Adrenal gland (tissue), 12 donors: ENCODE results near the gene ISCA2. TPM values are rescaled to one million over a fixed set of nuclear protein-coding genes. Genes with fewer than 3 reads are reported as not detected.

Experiments
- DNase-seq, 7 donors: peaks; one replicate each; pipeline ENCODE4 v3.0.0-alpha.2; 2019 to 2020
- H3K27ac ChIP-seq, 5 donors: fragments of 200-600 bp; sonication (generic) in 4 of 5; 1 replicate in 3 of 5; 2 replicates in 2 of 5; pipeline versions ENCODE4 v1.5.1 to v1.8.0; 2016 to 2020; ENCODE audit warnings: mild to moderate bottlenecking in 1 of 5
- H3K27me3 ChIP-seq: fragments of 200-600 bp; 2 replicates; pipeline ENCODE4 v1.8.0; 2021
- H3K36me3 ChIP-seq, 2 donors: fragments of 200-600 bp; replicated peaks in 1 of 2; 1 replicate in 1 of 2; 2 replicates in 1 of 2; pipeline versions ENCODE4 v1.5.1 to v1.8.0; 2018 to 2022
- H3K4me1 ChIP-seq, 2 donors: fragments of 200-600 bp; replicated peaks in 1 of 2; 1 replicate in 1 of 2; 2 replicates in 1 of 2; pipeline versions ENCODE4 v1.5.1 to v1.8.0; 2018 to 2021
- H3K4me3 ChIP-seq, 4 donors: fragments of 200-600 bp; sonication (generic) in 3 of 4; one replicate each; pipeline ENCODE4 v1.5.1; 2016 to 2018
- H3K9me3 ChIP-seq, 3 donors: fragments of 200-600 bp; sonication (generic) in 1 of 3; replicated peaks in 1 of 3; 1 replicate in 2 of 3; 2 replicates in 1 of 3; pipeline versions ENCODE4 v1.5.1 to v1.8.0; 2016 to 2021
- CTCF ChIP-seq, 6 experiments: fragments of 450-650 bp in 4 of 6; fragments of 200-600 bp in 2 of 6; sonication (generic) in 1 of 6; IDR thresholded peaks; 1 replicate in 5 of 6; 2 replicates in 1 of 6; pipeline versions ENCODE4 v1.5.1 to v1.8.0; 2016 to 2021; ENCODE audit warnings: antibody characterized with exemption in 6 of 6, mild to moderate bottlenecking in 2 of 6, moderate library complexity in 1 of 6
- POLR2A ChIP-seq, 2 donors: fragments of 450-650 bp; IDR thresholded peaks; one replicate each; pipeline ENCODE4 v1.6.1; 2017; ENCODE audit warnings: antibody characterized with exemption in 2 of 2, mild to moderate bottlenecking in 2 of 2, moderate library complexity in 1 of 2
- WGBS, 4 donors: extraction: QIAGEN DNeasy Blood & Tissue Kit in 2 of 4; methylation state at CpG; one replicate each; pipeline versions ENCODE4 v1.1.5 to v1.1.7; 2013 to 2017; 5-methylcytosine and 5-hydroxymethylcytosine counted together
- intact Hi-C, 2 donors: fragments of 100-400 bp; cut with DNase I; formaldehyde crosslinking; loops; one replicate each; pipeline versions ENCODE4 v1.14.1 to v1.15.0; 2022 to 2023
- polyA plus RNA-seq, 3 donors: library from polyadenylated mRNA; stranded (reverse); fragments of 200-250 nt in 2 of 3; fragments of 350-450 nt in 1 of 3; fragmentation: Illumina TruSeq in 1 of 3; extraction: RNeasy Lipid Tissue Mini Kit (QIAGEN cat#74804) in 1 of 3; gene quantifications; one replicate each; pipeline ENCODE4 v1.2.3, GENCODE V29; 2013 to 2014
- total RNA-seq, 9 donors: library from RNA; depleted of rRNA in 4 of 9; stranded (reverse); fragments of >200 nt in 4 of 9; fragments of 120-200 nt in 1 of 9; fragmentation: NEBNext Ultra II Directional in 1 of 9; extraction: Animal tissue kit (Norgen Biotek cat#: 25700) in 1 of 9; gene quantifications; one replicate each; pipeline versions ENCODE4 v1.1.0 to v1.2.4, GENCODE V29; 2013 to 2023
- donor health status: healthy with polysubstance abuse.
- donor health status: Bipolar disorder and iron deficiency.
- donor health status: DM: yes; HTN: yes; CAD: no.
- donor health status: DM: no; HTN: no; CAD: no.
- donor health status: DM: no; HTN: no; CAD: no.
- donor health status: DM: yes; HTN: yes; CAD: no.

ISCA2 gene
- total and polyA plus RNA-seq, 12 donors, result 13.2 to 63.6 (median 47.4) TPM

- TF ChIP-seq POLR2A (IDR thresholded peaks at IDR 0.05) (no peak), CTCF (IDR thresholded peaks at IDR 0.05) (no peak)
- intact Hi-C loops, result no loop called here
- H3K4me1 ChIP-seq, result peaks cover 18 to 33% of the 10 kb centered on the region in 2 donors
- no peak for DNase-seq
- H3K4me3 ChIP-seq, result no peak overlapping the region
- H3K27me3 ChIP-seq, result no peaks in the 10 kb centered on the region
- peaks cover 0 to 43% of the 10 kb centered on the region in 2 donors for H3K36me3 ChIP-seq
- no peaks in the 10 kb centered on the region for H3K9me3 ChIP-seq
- H3K27ac ChIP-seq, result no peak overlapping the region
- WGBS, 4 donors, result 82 to 92% (median 88%) methylated on average over 4 of the region's 4 CpGs
Observed at GRCh38 chr14:74480046-74480445, 13.5 kb upstream of the ISCA2 start.

- Histone ChIP-seq H3K36me3 (peaks cover 0 to 47% of the 10 kb centered on the region in 2 donors), H3K27ac (no peak overlapping the region), H3K4me3 (no peak overlapping the region), H3K9me3 (no peaks in the 10 kb centered on the region), H3K27me3 (no peaks in the 10 kb centered on the region), H3K4me1 (peaks cover 21 to 25% of the 10 kb centered on the region in 2 donors)
- TF ChIP-seq CTCF (IDR thresholded peaks at IDR 0.05) (no peak), POLR2A (IDR thresholded peaks at IDR 0.05) (no peak)
- DNase-seq, result no peak
- intact Hi-C loops, result no loop called here
- 80 to 95% (median 89%) methylated on average over 3 of the region's 3 CpGs for WGBS, 4 donors
Observed at GRCh38 chr14:74482571-74482970, 11.0 kb upstream of the ISCA2 start.

DNA sequence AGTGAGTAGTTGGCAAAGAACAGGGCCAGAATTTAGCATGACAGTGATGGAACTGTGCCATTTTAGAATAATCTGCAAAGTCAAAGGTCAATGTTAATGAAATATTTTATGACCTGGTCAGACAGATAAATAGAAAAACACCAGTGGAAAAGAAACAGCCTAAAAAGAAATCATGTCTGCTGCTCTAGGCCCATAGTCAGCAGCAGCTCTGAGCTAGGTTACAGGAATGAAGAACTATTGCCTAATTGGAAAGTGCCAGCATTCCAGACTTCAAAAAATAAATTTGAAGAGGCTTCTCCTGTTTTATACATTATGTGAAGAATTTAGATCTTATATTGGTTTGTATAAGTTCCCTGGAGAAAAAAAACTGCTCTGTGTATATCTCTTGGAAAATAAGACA is 10.2 kb upstream of the ISCA2 start:
- Histone ChIP-seq H3K27me3 (no peaks in the 10 kb centered on the region), H3K4me1 (peaks cover 26 to 28% of the 10 kb centered on the region in 2 donors), H3K9me3 (no peaks in the 10 kb centered on the region), H3K4me3 (no peak overlapping the region), H3K27ac (no peak overlapping the region), H3K36me3 (peaks cover 0 to 47% of the 10 kb centered on the region in 2 donors)
- TF ChIP-seq CTCF (IDR thresholded peaks at IDR 0.05) (no peak), POLR2A (IDR thresholded peaks at IDR 0.05) (no peak)
- intact Hi-C loops, result no loop called here
- DNase-seq, result no peak

DNA sequence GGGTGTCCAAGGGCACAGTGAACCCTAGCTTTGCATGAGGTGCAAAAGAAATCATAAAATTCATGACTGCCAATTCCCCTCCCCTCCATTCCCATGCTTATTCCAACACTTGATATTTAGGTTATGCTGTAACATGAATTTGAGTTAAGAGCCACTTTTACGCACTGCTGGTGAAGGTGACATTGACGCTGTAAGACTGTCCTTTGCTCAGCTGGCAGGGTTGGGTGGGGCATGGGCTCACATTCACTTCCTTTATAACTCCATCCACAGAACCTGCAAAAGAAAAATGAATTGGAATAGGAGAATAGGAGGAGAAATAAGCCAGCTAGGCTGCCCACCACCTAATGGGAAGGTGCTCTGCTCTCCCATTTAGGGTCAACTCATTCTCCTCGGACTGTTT is 7.4 kb upstream of the ISCA2 start:
- Histone ChIP-seq H3K4me3 (no peak overlapping the region), H3K4me1 (peaks cover 46 to 53% of the 10 kb centered on the region in 2 donors), H3K9me3 (no peaks in the 10 kb centered on the region), H3K27ac (no peak overlapping the region), H3K27me3 (no peaks in the 10 kb centered on the region), H3K36me3 (peaks cover 0 to 27% of the 10 kb centered on the region in 2 donors)
- no peak for DNase-seq
- intact Hi-C loops, result no loop called here
- no peak for TF ChIP-seq POLR2A (IDR thresholded peaks at IDR 0.05)
- no peak for TF ChIP-seq CTCF (IDR thresholded peaks at IDR 0.05)
- WGBS, 4 donors, result 87 to 92% (median 88%) methylated on average over 3 of the region's 3 CpGs
